NAMALWA (cell line): ENCODE results near the gene FCHSD2.

Experiments
- DNase-seq: peaks from one replicate; pipeline ENCODE4 v3.0.0-alpha.2; 2015; ENCODE audit warnings: low spot score

Gene FCHSD2

DNA sequence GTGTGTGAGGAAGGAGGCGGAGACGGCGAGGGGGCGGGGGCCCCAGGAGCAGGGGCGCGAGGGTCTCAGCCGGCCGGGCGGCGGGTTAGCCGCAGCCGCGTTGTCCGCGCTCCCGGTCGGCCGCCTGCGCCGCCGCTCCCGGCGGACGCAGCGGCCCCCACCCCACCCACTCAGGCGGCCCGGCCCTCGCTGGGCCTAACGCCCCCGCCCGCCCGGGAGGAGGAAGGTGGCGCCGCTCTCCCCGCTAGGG is at the start of gene FCHSD2:
FCHSD2 (minus strand) TSS at position 191 of the 250 bp plus-strand sequence. CDS start 441 bp downstream, outside the sequence.
- DNase-seq, result no peak

DNA sequence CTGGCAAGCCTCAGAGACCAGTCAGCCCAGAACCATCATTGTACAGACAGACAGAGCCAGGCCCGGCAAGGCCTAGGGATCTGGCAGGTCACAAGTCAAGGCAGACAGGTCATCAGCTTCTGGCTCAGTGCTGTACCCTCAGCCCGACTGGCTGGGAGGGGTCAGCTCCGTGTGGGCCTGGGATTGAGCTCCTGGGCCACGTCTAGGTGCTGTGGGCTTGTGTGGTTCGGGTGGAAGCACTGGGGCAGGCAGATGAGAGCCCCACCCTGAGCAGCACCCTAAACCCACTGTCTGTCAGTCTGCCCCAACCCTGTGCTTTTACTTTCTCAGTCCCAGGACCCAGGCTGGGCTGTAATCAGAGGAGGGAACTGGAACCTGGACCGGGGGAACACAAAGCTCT is 49.0 kb upstream of the FCHSD2 start:
- no peak for DNase-seq

- DNase-seq, result no peak
Observed at GRCh38 chr11:73190557-73190885, 48.4 kb upstream of the FCHSD2 start.

GRCh38 chr11:73189723-73190556 is 47.8 kb upstream of the FCHSD2 start:
- no peak for DNase-seq

- DNase-seq, result peak; percentile 56
Observed at GRCh38 chr11:73189315-73189714, 47.2 kb upstream of the FCHSD2 start.

- no peak for DNase-seq
Observed at GRCh38 chr11:73188301-73188700, 46.2 kb upstream of the FCHSD2 start.

GRCh38 chr11:73187854-73188253 is 45.7 kb upstream of the FCHSD2 start:
- no peak for DNase-seq

DNA sequence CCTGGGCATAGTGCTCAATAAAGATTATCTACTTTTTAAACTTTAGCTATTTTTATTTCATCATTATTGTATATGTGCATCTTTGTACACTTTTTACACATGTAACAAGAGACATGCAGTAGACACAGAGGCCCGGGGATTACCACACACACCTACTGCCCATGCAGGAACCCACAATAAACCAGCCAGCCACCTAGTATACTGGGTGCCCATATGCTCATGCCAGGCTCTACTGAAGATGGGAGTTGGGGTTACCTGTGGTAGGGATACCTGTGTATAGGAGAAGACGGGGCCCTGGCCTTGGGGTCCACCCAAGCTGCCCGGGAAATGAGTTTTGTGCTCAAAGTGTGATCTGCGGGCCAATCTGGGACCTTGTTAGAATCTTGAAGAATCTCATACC is 44.8 kb upstream of the FCHSD2 start:
- no peak for DNase-seq

- no peak for DNase-seq
Observed at GRCh38 chr11:73186294-73186850, 44.3 kb upstream of the FCHSD2 start.

- DNase-seq, result no peak
Observed at GRCh38 chr11:73185680-73186293, 43.7 kb upstream of the FCHSD2 start.

DNA sequence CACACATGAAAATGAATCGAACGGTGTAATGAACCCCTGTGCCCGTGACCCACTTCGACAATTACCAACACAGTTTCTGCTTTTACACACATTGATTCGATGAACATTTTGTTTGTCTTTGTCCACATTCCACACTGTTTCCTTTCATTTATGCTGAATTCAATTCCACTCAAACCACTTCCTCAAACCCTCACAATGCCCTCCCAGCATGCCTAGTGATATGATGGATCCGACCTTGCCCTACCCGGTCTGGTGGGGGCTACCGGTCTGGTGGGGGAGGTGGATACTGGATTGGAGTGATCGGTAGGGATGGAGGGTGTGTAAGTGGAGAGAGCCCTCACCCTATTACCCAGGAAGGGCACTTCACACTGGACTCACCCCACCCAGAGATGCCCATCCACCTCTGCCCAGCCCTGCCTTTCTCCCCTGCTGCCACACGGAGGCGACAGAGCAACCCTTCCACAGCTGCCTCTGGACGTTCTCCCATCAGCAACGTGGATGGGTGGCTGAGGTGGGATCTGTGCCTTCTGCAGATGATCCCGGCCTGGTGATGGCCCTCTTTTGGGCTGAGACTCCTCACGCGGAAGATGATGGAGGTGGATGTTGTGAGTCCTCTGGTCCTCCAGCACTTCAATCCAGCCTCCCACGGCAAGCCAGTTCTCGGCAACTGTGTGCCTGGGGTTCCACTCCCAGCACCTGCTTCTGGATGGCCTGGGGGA is 43.0 kb upstream of the FCHSD2 start:
- DNase-seq, result peak; percentile 74

DNA sequence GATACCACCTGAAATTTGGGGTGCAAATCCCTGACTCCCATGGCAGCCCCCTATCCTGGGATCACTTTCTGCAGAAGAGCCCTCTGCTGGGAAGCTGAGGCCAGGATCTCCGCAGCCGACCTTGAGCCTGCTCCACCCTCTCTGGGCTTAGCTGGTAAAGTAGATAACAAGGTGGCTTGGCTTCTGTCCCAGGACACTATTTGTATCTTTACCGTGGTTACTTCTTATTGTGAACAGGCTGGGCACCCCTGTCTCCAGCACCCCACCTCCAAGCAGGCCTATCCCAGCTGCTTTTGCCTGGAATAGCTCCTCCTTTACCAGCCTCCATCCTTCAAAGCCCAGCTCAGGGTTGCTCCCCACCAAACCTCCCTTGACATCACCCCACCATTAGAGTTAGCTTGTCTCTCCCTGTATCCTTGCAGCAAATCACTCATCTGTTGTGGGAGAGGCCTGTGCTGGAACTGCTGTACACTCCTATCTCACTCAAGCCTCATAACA is 40.8 kb upstream of the FCHSD2 start:
- DNase-seq, result no peak

DNA sequence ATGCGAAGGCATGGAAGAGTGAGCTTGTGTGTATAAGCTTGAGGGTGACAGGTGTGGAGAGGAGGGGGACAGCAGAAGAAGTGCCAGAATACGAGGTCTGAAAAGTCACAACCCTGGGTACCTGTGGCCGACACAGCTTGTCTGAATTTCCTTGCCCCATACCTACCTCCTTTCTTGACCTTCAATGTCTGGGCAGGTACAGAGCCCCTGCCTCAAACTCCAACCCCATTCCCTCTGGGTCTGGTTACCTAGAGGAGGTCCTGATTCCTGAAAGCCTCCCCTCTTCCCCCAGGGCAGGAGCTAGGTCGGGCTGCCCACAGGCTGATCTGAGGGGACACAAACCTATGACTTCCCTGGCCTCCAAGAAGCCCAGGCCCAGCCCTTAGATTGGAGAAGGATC is 36.6 kb upstream of the FCHSD2 start:
- no peak for DNase-seq

DNA sequence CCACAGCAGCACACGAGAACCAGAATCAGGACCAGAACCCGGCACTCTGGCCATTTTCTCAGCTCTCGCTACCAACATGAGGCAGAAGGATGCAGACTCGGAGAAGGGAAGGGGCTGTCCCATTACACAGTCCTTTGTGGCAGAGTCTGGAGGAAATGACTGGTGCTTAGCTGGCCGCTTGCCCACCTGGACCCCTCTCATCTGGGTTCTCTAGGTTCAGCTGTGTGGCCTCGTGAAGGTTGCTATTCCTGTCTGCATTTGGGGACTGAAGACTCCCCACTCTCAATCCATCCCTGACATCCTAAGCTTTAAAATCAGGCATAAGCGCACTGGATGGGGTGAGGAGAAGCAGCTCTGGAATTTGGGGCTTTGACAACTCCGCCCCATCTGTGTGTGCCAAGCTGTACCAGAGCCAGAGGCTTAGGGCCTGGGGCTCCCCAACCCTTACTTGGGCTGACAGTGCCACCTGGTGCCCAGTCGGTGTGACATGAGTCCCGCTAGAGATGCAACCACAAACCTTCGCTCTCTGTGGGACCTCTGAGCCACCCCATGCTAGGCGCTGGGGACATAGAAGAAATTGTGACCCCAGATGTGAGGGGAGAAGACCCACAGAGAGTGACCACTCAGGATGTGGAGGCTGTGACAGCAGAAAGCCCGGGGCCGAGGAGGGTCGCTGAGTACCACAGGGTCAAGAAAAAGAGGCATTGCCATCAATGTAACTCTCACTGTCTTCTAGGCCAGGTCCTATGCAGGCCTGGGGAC is 35.8 kb upstream of the FCHSD2 start:
- DNase-seq, result peak; percentile 89

- no peak for DNase-seq
Observed at GRCh38 chr11:73177380-73177777, 35.3 kb upstream of the FCHSD2 start.

GRCh38 chr11:73176874-73177155 is 34.7 kb upstream of the FCHSD2 start:
- DNase-seq, result no peak

DNA sequence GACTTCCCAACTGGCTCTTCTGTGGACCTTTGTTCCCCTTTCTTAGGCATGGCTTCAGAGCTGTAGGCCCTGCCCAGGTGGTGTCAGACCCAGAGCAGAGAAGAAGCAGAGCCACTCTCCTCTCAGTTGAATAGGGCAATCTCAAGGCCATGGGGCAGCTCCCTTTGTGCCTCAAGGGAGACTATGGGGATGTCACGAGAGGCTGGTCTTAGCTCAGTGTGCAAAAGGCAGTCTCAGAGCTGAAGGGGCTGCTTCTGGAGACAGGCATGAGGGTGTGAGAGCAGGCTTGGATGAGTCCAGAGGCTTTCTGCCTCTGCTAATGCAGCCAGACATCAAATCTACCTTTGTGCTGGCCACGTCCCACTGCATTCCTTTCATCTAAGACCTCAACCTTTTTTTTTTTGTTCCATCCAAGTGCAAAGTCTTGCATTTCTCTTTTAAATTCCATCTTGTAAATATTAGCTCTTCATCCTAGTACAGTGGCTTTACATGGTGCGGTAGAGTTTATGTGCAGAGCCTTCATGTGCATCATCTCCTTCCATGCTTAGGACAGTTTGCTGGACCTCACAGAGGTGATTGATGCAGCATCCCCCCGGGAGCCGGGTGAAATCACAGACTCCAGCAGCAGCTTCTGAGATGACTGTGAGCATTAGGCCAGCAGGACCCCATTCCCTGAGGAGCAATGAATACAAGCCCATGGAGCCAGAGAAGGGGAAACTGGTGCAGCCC is 34.2 kb upstream of the FCHSD2 start:
- no peak for DNase-seq

- DNase-seq, result no peak
Observed at GRCh38 chr11:73175551-73176144, 33.5 kb upstream of the FCHSD2 start.

GRCh38 chr11:73174495-73174791 is 32.3 kb upstream of the FCHSD2 start:
- no peak for DNase-seq

DNA sequence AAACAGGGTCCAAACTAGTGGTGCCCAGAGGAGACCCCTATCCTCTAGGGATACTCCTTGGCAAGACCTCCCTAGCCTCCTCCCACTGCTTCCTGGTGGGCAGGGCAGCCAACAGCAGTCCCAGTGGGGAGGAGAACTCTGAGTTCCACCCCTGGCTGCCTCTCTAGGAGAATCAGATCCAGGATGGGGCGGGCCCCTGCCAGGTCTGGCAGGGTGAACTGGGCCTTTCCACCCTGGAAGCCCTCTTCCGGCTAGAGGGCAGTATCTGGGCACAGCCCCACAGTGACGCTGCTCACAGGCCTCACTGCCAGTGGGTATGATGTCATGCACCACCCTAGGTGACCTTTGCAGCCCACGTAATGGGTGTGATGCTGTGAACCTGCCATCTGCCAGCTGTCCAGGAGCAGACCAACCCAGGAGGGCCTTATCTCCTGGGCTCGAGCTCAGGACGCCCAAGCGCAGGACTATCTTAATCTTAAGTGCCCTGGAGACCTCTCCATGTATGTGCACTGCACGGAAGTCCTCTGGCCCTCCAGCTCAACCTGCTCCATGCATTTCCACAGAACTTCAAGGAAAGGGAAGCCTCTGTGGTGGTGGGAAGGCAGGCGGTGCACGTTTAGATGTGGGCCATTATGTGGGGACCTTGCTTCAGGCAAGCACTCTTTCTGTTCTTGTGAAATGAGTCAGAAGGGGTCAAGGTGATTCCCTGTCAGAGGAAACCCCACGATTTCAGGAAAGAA is 31.8 kb upstream of the FCHSD2 start:
- DNase-seq, result no peak
